Stimulated activated CD4-positive, alpha-beta T cell treated with anti-CD3 and anti-CD28 coated beads, TNF-alpha, amount 100 ng/mL, for 1 hour (primary cell): ENCODE measurements around the gene DIMT1.
A peak's percentile ranks its signal among the peaks of the same experiment; 100 is the strongest.

Source experiments
- DNase-seq, 3 donors: peaks; one replicate each; pipeline ENCODE4 v3.0.0-alpha.2; 2020; ENCODE audit warnings: low read depth in 3 of 3, low spot score in 1 of 3

Gene DIMT1

GRCh38 chr5:62403411-62404250 lies at the start of gene DIMT1:
Gene DIMT1 (minus strand): TSS chr5:62403905. CDS start chr5:62403772, 133 bp downstream.
- DNase-seq = peak; percentile 79 to 80 (median 80)

- DNase-seq = no peak
Observed at GRCh38 chr5:62450259-62450658, 46.6 kb upstream of the DIMT1 start.

GRCh38 chr5:62448528-62448927 lies 44.8 kb upstream of the DIMT1 start:
- DNase-seq = no peak

- no peak for DNase-seq
Observed at GRCh38 chr5:62432621-62433064, 28.9 kb upstream of the DIMT1 start.

- DNase-seq = no peak
Observed at GRCh38 chr5:62431735-62432620, 28.3 kb upstream of the DIMT1 start.

GRCh38 chr5:62424763-62425162 lies 21.1 kb upstream of the DIMT1 start:
- DNase-seq = no peak

- no peak for DNase-seq
Observed at GRCh38 chr5:62421414-62421813, 17.7 kb upstream of the DIMT1 start.

- DNase-seq = no peak
Observed at GRCh38 chr5:62419609-62420008, 15.9 kb upstream of the DIMT1 start.

GRCh38 chr5:62418462-62419076 lies 14.9 kb upstream of the DIMT1 start:
- DNase-seq = no peak

- DNase-seq = no peak
Observed at GRCh38 chr5:62413711-62414110, 10.0 kb upstream of the DIMT1 start.

GRCh38 chr5:62412549-62413329 lies 9.0 kb upstream of the DIMT1 start, which contains the start of gene IPO11:
Gene IPO11 (plus strand): TSS chr5:62412763. CDS start chr5:62437280, 24,517 bp downstream.
- peak; percentile 93 to 97 (median 96) for DNase-seq

- DNase-seq = no peak
Observed at GRCh38 chr5:62395210-62395950, 8.3 kb downstream of the DIMT1 start.

GRCh38 chr5:62386824-62387223 lies 16.9 kb downstream of the DIMT1 start:
- DNase-seq = no peak

- no peak for DNase-seq
Observed at GRCh38 chr5:62385816-62386400, 17.8 kb downstream of the DIMT1 start.

- DNase-seq = no peak
Observed at GRCh38 chr5:62385131-62385530, 18.6 kb downstream of the DIMT1 start.

GRCh38 chr5:62376064-62376463 lies 27.6 kb downstream of the DIMT1 start:
- no peak for DNase-seq

GRCh38 chr5:62375627-62376026 lies 28.1 kb downstream of the DIMT1 start:
- DNase-seq = no peak

GRCh38 chr5:62374090-62374489 lies 29.6 kb downstream of the DIMT1 start:
- no peak for DNase-seq

- no peak for DNase-seq
Observed at GRCh38 chr5:62373382-62373781, 30.3 kb downstream of the DIMT1 start.

GRCh38 chr5:62372600-62372999 lies 31.1 kb downstream of the DIMT1 start:
- no peak for DNase-seq
